NCI-H524 (cell line): ENCODE measurements around the gene HCK.
"Not testable (repeated sequence)": the region's sequence is repeated elsewhere in the genome, so short reads cannot be mapped to it uniquely, and the experiment has no call there.

Experiments
- DNase-seq, 2 experiments: peaks; one replicate each; lab custom pipeline; 2025; lab: John Stamatoyannopoulos, UW

Gene HCK

DNA sequence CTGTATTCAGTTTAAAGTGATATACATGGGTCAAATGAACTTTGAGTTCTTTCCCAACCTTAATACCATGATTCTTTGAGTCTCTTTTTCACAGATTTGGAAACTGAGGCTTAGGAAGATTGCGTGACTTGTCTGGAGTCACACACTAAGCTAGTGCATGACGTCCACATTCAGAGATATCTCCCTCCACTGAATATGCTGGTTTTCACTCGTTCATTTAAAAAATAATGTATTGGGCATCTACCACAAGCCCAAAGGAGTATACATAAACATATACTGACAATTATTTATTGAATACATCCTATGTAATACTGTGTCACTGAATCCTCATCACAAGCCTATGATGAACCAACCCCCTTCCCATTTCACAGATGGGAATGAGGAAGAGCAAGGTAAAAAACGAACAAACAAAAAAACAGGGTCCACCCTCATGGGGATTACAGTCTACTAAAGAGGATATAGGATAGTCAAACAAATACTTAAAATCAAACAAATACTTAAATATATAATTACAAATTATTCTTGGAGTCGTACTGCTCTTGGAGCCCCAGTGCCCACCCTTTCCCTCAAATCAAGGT, 56.9 kb downstream of the HCK start:
- DNase-seq: no peak

DNA sequence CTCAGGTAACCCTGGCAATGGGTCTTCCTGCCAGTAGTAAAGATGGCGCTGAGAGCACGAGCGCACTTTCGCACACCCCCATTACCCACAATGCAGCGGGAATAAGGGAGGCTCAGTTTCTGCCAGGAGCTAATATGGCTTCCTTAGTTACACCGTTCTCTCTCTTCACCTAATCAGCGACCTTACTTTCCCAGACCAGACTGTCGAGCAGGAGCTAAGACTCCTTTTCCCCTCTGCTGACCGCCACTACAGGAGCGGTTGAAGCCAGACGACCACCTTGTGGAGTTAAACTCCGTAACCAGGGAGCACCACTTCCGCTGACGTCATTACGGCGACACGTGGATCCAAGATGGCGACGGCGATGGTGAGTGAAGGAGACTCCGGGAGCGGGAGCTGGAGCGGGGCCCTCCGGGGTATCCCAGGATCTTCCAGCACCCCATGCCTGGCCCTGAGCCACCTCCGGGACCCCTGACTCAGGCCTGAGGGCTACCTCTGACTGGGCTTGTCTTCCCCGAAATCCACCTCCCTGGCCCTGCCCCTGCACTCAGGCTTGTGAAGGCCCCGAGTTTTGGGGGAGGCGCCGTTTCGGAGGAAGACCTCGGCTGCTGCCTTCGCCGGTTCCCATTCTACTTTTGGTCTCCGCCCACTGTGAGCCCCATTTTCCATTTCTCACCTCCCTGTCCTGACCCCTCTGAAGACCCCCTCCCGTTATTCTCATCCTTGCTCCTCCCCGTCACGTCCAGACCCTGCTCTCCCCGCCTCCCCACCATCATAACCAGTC, 57.5 kb downstream of the HCK start, which contains the start of gene TM9SF4:
Gene TM9SF4 (plus strand): TSS at position 323 of the 781 bp plus-strand sequence. CDS start 27 bp downstream, at position 350.
- peak; percentile 97 for DNase-seq

DNA sequence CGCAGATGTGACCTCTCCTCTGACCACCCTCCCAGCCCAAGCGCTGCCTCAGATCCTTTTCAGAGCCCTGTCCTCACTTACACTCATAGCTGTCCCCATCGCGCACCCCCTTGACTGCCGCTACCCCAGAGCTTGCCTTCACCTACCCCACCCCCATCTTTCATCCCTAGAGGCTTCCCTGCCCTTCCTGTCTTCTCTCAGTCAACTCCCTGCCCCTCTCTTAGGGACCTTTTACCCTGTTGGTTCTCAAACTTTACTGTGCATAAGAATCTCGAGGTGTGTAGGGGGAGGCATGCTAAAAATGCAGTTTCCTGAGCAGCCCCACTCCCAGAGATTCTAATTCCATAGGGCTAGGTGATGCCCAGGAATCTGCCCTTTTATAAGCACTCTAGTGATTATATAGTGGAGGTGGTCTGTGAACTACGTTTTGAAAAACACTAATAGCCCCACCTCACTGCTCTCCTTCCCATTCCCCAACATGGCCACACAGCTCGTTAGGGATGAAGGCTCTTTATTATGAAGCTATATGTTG, 58.2 kb downstream of the HCK start:
- peak in 1 of 2 experiments; percentile 12 for DNase-seq

DNA sequence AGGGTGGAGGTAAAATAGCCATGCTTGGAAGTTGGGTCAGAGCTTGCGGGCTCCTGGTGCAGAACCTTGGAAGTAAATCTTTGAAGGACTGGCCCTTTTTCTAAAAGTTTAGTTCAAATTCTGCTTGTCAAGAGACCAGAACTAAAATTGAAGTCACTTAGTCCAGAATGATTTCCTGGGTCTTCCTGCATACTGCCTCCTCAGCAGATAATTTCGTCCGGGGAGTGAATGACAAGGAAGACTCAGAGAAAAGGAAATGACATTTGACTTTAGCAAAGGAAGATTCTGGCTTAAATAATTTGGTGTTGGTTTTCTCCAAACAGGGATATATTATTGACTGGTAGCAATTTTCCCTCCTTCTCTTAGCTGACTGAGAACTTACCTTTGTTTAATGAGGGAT, 58.7 kb downstream of the HCK start:
- DNase-seq: no peak

DNA sequence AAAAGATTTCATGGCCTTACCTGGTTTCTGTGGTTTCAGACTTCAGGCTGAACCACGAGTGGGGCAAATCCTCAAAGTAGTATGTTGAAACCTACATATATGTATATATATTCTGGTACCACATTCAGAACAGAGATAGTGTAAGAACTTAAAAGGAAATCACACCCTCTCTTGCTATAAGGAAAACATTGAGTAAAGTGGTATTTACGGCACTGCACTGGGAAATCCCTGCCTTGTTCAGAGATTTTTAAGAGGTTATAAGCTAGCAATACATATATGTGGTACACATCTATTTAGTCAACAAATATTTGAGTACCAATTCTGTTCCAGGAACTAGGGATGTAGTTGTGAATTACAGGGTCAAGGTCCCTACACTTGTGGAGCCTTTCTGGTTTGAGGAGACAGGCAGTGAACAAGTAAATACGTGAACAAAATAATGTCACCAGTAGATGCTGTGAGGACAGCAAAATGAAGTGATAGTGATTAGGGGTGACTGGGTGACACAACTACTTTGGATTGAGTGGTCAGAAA, 59.2 kb downstream of the HCK start:
- DNase-seq: no peak

DNA sequence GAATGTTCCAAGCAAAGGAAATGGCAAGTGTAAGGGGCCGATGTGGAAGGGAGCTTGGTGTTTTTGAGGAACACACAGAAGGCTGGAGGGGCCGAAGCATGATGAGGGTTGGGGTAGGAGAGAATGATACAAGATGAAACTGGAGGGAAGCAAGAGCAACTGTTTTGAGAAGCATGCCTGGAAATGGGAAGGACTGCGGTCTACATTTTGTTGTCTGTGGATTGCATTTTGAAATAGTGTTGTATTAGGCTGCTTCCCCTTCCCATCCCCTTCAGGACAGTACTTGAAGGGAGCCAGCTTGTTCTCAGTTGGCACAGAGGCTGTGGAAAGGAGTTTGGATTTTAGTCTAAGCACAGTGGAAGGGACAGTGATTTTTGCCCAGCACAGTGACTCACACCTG, 59.7 kb downstream of the HCK start:
- no peak for DNase-seq

DNA sequence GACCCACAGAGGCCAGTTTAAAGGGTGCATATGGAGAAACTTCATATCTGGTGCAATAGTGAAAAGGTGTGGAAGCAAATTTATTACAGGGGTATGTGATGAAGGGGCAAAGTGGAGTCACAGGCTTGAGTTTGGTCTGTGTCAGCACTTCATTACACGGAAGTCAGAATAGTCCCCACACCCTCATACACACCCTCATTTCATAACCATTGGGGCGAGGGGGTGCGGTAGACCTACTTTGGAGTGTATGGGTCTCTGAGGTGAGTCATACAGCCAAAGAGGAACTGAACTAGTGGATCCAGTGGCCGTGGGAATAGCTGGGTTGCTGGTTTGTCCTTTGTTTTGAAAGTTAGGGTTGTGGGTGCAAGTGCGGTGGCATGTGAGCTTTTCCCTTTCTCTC, 60.8 kb downstream of the HCK start:
- no peak for DNase-seq

DNA sequence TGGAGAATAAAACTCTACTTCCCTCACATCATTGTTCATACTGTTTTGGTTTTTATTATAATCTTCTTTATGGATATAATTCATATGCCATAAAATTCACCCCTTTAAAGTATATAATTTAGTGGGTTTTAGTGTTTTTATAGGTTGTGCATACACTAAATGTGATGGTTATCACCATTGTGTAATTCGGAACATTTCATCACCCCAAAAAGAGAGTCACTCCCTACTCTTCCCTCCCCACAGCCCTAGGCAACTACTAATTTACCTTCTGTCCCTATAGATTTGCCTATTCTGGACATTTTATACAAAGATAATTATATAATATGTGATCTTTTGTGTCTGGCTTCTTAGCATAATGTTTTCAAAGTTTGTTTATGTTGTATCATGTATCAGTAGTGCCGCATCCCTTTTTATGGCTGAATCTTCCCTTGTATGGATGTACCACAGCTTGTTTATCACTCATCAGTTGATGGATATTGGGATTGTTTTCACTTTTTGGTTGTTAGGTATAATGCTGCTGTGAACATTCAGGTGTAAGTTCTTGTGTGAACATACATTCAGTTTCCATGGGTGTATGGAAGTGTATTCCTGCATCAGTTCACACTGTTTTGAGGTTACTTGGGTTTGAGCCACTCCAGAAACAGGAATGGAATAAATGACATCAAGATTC, 61.7 kb downstream of the HCK start:
- DNase-seq: no peak

DNA sequence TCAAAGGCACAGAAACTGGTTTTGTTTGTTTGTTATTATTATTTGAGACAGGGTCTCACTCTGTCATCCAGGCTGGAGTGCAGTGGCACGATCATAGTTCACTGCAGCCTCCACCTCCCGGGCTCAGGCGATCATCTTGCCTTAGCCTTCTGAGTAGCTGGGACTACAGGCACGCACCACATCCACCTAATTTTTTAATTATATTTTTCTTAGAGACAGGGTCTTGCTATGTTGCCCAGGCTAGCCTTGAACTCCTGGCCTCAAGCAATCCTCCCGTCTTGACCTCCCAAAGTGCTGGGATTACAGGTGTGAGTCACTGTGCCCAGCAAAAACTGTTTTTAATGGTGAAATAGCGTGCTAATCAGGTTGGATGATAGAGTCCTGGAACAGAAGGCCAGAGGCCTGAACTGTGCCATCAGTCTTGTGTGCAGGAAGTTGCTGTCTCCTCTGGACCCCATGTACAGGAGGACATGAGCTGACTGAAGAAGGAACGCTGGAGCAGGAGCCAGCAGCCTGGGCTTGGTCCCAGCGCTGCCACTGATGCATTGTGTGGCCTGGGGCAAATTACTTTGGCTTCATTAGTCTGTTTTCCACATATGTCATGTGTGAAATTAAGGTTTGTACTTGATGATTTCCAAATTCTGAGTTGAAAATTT, 62.4 kb downstream of the HCK start:
- no peak for DNase-seq

DNA sequence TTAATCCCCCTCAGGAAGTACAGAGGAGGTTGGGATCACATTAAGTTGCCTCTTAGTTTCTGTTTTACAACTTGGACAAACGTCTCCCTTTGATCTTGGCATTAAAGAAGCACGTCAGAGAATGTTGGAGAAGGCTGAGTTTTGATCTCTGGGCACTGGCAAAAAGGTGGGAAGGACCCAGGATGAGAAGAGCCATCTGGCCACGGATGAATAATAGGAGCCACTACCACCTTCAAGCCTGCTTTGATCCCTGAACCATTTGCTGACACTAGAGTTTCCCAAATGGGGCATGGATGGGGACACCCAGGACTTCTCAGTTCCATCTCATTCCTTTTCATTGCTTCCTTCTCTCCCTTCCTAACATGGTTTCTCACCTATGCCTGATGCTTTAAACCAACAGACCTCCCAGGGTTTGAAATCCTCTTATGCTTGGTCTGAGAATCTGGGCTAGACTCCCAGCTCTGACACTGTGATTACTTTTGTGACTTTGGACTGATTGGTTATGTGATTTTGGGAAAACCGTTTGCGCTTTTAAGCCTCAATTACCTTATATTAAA, 63.2 kb downstream of the HCK start:
- no peak for DNase-seq

DNA sequence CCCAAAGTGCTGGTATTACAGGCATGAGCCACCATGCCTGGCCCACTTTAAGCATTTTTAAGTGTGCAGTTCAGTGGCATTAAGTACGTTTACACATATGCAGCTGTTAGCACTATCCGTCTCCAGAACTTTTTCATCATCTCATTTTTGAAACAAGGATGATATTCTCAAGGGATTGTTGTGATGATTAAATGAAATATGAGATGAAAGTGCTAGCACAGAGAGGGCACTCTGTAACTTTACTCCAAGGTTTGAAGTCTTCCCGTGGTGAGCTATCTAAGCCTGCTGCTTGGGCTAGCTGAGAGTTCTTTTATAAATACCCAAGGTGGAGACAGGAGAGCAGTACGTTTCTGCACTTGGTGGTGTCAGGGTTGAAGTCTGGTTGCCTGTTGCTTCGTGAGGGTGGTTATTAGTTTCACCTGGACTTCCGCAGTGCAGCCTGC, 64.1 kb downstream of the HCK start:
- DNase-seq: peak; percentile 62 to 94

DNA sequence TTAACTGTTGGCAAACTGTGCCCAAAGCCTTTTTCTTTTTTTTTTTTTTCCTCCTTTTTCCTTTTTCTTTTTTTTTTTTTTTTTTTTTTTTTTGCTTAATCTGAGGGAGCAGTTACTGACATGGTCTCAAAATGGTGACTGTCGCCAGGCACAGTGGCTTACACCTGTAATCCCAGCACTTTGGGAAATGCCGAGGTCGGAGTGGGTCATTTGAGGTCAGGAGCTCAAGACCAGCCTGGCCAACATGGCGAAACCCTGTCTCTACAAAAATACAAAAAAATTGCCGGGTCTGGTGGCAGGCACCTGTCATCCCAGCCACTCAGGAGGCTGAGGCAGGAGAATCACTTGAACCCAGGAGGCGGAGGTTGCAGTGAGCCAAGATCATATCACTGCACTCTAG, 64.8 kb downstream of the HCK start:
- DNase-seq: not testable (repeated sequence)

DNA sequence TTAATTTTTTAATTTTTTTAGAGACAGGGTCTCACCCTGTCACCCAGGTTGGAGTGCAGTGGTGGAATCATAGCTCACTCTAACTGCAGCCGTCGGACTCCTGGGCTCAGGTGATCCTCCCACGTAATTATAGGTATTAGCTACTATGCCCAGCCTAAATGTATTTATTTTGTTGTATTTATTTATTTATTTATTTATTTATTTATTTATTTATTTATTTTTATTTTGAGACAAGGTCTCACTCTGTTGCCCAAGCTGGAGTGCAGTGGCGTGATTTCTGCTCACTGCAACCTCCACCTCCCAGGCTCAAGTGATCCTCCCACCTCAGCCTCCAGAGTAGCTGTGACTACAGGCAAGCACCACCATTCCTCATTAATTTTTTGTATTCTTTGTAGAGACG, 66.4 kb downstream of the HCK start:
- not testable (repeated sequence) for DNase-seq

DNA sequence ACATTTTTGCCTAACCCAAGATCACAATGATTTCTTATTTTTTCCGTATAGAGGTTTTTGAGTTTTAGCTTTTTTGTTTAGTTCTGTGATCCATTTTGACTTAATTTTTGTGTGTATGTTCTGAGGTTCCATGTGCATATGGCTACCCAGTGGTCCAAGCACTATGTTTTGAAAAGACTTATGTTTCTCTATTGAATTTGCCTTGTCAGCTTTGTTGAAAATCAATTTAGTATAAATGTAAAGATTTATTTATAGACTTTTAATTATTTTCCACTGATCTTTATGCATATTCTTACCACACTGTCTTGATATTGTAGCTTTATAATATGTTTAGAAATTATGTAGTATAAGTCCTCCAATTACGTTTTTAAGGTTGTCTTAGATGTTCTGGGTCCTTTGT, 67.7 kb downstream of the HCK start:
- DNase-seq: no peak

DNA sequence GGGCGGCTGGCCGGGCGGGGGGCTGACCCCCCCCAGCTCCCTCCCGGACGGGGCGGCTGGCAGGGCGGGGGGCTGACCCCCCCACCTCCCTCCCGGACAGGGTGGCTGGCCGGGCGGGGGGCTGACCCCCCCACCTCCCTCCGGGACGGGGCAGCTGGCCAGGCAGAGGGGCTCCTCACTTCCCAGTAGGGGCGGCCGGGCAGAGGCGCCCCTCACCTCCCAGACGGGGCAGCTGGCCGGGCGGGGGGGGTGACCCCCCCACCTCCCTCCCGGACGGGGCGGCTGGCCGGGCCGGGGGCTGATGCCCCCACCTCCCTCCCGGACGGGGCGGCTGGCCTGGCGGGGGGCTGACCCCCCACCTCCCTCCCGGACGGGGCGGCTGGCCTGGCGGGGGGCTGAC, 69.9 kb downstream of the HCK start:
- not testable (repeated sequence) for DNase-seq

DNA sequence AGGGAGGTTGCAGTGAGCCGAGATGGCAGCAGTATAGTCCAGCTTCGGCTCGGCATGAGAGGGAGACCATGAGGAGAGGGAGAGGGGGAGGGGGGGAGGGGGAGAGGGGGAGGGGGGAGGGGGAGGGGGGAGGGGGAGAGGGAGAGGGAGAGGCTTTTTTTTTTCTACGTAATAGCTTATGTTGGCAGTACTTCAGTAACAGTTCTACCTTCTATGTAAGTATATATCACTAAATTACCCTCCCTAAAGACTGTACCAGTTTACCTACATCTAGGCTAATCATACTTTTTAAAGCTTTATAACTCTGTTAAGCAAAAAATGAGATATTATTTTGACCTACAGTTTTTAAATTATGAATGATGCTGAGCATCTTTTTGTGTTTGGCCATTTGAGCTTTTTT, 71.0 kb downstream of the HCK start:
- no peak for DNase-seq

DNA sequence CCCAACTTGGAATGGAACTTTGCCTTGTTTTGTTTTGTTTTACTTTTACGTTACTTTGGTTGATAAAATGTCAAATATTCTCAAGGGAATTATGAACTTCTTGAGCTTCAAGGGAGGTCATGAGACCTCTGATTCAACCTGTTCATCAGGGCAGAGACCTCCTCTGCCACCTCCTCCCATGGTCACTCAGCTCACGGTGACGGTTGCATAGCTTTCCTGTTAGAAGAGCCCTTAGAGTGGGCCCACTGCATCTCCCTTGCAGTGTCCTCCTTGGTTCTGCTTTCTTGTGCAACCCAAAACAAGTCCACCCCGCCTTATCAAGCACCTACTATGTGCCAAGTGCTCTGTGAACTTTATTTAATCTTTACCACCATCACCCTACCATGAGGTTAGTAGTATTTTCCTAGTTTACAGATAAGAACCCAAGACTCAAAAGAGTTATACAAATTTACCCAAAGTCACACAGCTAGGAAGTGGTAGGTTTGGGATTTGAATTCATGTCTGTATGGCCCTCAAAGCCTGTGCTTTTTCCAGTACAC, 72.9 kb downstream of the HCK start:
- DNase-seq: no peak

DNA sequence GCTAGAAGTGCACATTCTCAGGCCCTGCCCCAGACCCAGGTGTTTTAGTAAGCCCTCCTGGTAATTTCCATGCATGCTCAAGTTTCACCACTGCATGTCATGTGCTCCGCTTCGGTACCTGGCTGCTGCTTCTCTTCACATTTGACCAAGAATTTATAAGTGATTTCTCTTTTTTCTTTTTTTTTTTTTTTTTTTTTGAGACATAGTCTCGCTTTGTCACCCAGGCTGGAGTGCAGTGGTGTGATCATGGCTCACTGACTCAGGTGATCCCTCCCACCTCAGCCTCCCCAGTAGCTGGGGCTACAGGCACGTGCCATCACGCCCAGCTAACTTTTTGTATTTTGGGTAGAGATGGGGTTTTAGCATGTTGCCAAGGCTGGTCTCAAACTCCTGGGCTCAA, 73.5 kb downstream of the HCK start:
- no peak for DNase-seq

DNA sequence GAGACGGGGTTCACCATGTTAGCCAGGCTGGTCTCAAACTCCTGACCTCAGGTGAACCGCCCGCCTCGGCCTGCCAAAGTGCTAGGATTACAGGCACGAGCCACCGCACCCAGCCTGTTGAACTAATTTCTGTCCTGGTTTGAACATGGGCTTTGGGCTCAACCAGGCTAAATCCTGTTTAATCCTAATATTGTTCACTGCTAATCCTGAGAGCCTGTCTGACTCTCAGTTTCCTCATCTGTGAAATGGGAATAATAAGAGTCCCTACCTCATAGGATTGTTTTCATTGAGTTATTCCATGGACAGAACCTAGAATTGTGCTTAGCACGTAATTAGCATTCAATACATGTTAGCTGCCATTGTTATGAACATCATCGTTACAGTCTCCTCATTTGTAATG, 74.9 kb downstream of the HCK start:
- DNase-seq: no peak

DNA sequence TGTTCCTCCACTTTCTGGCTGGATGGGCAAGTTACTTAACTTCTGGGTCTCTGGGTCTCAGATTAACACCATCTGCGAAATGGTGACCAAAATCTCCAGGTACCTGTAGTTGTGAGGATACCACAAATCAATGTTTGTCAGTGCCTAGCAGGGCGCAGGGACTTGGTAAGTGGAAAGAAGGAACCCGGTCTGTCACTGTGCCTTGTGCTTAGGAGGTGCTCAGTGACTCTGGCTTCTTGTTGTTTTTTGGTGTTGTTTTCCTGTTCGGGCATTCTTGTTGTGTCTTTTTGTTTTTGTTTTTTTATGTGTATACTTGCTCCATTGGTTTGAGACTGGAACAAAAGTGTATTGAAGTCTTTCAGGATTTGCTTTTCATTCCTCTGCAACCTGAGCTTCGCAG, 75.3 kb downstream of the HCK start:
- no peak for DNase-seq

DNA sequence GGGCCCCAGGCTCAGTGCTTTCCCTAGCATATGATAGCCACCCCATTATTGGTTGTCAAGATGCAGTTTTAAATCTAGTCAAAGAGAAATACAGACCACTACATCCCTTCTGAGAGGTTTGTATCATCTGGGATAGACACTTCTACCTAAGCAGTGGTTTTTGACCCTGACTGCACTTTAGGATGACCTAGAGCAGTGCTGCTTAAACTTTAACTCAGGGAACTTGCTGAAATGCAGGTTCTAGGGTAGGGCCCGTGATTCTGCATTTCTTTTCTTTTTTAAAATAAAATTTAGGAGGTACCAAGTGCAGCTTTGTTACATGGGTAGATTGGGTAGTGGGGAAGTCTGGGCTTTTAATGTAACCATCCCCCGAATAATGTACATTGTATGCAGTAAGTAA, 76.1 kb downstream of the HCK start:
- DNase-seq: no peak

DNA sequence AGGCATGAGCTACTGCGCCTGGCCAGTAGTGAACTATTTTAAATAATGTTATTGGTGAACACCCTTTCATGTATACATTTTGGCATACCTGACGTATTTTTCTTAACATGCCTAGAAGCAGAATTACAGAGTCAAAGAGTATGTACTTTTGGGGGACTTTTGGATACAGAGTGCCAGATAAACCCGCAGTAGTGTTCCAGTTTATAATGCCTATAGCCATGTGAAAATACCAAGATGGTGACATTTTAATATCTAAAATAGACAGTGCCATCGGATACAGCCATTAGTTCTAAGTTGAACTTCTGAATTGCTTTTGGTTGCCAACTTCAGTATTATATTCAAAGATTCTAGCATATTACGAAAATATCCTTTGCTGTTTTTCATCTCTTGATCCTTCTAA, 77.8 kb downstream of the HCK start:
- no peak for DNase-seq
